WTC11 (cell line): ENCODE results near the gene LRRC49. TPM values are rescaled to one million over a fixed set of nuclear protein-coding genes. Genes with fewer than 3 reads are reported as not detected.

Experiments used
- ATAC-seq: fragments of 200-7000 bp; cut with Tn5 transposase; 2 replicates; pipeline ENCODE4 v1.10.0; 2021; ENCODE audit warnings: mild to moderate bottlenecking, moderate library complexity
- CTCF ChIA-PET: fragments of 300-600 bp; sonication (Branson Sonifier 250); formaldehyde crosslinking; loops from one replicate; lab custom pipeline; 2021; ENCODE audit warnings: antibody characterized with exemption; lab: Charles Lee
- POLR2A ChIA-PET: fragments of 350-600 bp; sonication (Branson Sonifier 250); formaldehyde crosslinking; loops from one replicate; lab custom pipeline; 2021; ENCODE audit warnings: antibody characterized with exemption; lab: Charles Lee
- DNase-seq: peaks from one replicate; pipeline ENCODE4 v3.0.0; 2021; ENCODE audit warnings: low spot score
- H3K27ac Mint-ChIP-seq: 2 replicates; pipeline ENCODE4 v1.8.0; 2021; ENCODE audit warnings: mixed read lengths
- H3K27me3 Mint-ChIP-seq: 2 replicates; pipeline ENCODE4 v1.8.0; 2021; ENCODE audit warnings: low read depth, mild to moderate bottlenecking, moderate library complexity, mixed read lengths
- H3K36me3 Mint-ChIP-seq: 2 replicates; pipeline ENCODE4 v1.8.0; 2021; ENCODE audit warnings: mixed read lengths
- H3K4me1 Mint-ChIP-seq: 2 replicates; pipeline ENCODE4 v1.8.0; 2022; ENCODE audit warnings: mixed read lengths
- H3K4me3 Mint-ChIP-seq: 2 replicates; pipeline ENCODE4 v1.8.0; 2021; ENCODE audit warnings: mild to moderate bottlenecking, moderate library complexity, mixed read lengths
- H3K9me3 Mint-ChIP-seq: 2 replicates; pipeline ENCODE4 v1.8.0; 2021; ENCODE audit warnings: mixed read lengths
- ATF1 ChIP-seq: sonication (generic); formaldehyde crosslinking; IDR thresholded peaks from 2 replicates; pipeline ENCODE4 v1.8.1; 2023; ENCODE audit warnings: mild to moderate bottlenecking, moderate library complexity, missing genetic modification reagents
- CTCF ChIP-seq: fragments of 200-600 bp; IDR thresholded peaks from 2 replicates; pipeline ENCODE4 v1.8.0; 2022; ENCODE audit warnings: antibody characterized with exemption
- ERG ChIP-seq: fragments of 250-450 bp; sonication (Bioruptor Pico); IDR thresholded peaks from 2 replicates; pipeline ENCODE4 v1.8.0; 2021; ENCODE audit warnings: mild to moderate bottlenecking
- IRF1 ChIP-seq: sonication (generic); formaldehyde crosslinking; IDR thresholded peaks from 2 replicates; pipeline ENCODE4 v1.8.0; 2023; ENCODE audit warnings: missing genetic modification reagents
- JAZF1 ChIP-seq: fragments of 250-450 bp; sonication (Bioruptor Pico); IDR thresholded peaks from 2 replicates; pipeline ENCODE4 v1.9.0; 2021; ENCODE audit warnings: moderate library complexity, mild to moderate bottlenecking, inconsistent platforms
- MXD4 ChIP-seq: fragments of 250-450 bp; sonication (Bioruptor Pico); IDR thresholded peaks from 2 replicates; pipeline ENCODE4 v1.8.0; 2021; ENCODE audit warnings: mild to moderate bottlenecking, moderate library complexity, borderline replicate concordance
- NFE2L1 ChIP-seq: sonication (generic); formaldehyde crosslinking; IDR thresholded peaks from 2 replicates; pipeline ENCODE4 v1.8.1; 2023; ENCODE audit warnings: missing genetic modification reagents
- NR3C1 ChIP-seq: sonication (generic); formaldehyde crosslinking; conservative IDR thresholded peaks from 2 replicates; pipeline ENCODE4 v1.8.1; 2023; ENCODE audit warnings: low read depth, mild to moderate bottlenecking, missing genetic modification reagents
- RORB ChIP-seq: fragments of 250-450 bp; sonication (Bioruptor Pico); IDR thresholded peaks from 2 replicates; pipeline ENCODE4 v1.9.0; 2021; ENCODE audit warnings: mild to moderate bottlenecking
- ZBTB43 ChIP-seq: sonication (generic); formaldehyde crosslinking; IDR thresholded peaks from 2 replicates; pipeline ENCODE4 v1.8.1; 2023; ENCODE audit warnings: mild to moderate bottlenecking, missing genetic modification reagents
- ZNF219 ChIP-seq: sonication (generic); formaldehyde crosslinking; IDR thresholded peaks from 2 replicates; pipeline ENCODE4 v1.8.0; 2023; ENCODE audit warnings: missing genetic modification reagents, mild to moderate bottlenecking, borderline replicate concordance
- ZNF281 ChIP-seq: sonication (generic); formaldehyde crosslinking; IDR thresholded peaks from 2 replicates; pipeline ENCODE4 v1.8.0; 2023; ENCODE audit warnings: mild to moderate bottlenecking, missing genetic modification reagents
- total RNA-seq: library from RNA; stranded (reverse); gene quantifications from 3 replicates; pipeline ENCODE4 v1.2.3, GENCODE V29; 2021
- TF ChIP-seq, protein P1 (sequence below): sonication (generic); formaldehyde crosslinking; IDR thresholded peaks from 2 replicates; pipeline ENCODE4 v1.8.1; 2023; ENCODE audit warnings: mild to moderate bottlenecking, missing genetic modification reagents, borderline replicate concordance
- TF ChIP-seq, protein P2 (sequence below): sonication (generic); formaldehyde crosslinking; IDR thresholded peaks from 2 replicates; pipeline ENCODE4 v1.8.0; 2022; ENCODE audit warnings: mild to moderate bottlenecking, missing genetic modification reagents

Gene LRRC49
- total RNA-seq, 1 experiment from 2014 or later = 6.9 TPM

GRCh38 chr15:71069693-71070092 lies 177.1 kb downstream of the LRRC49 start:
- CTCF ChIA-PET = no interaction called here
- no peak overlapping the region for H3K27ac Mint-ChIP-seq
- H3K27me3 Mint-ChIP-seq = no peaks in the 10 kb centered on the region
- no peak overlapping the region for H3K4me3 Mint-ChIP-seq
- POLR2A ChIA-PET = no interaction called here
- peaks cover 25% of the 10 kb centered on the region for H3K9me3 Mint-ChIP-seq
- ATAC-seq = no peak
- TF ChIP-seq NFE2L1 (CRISPR knock-in tag) (no peak), MXD4 (CRISPR knock-in tag) (no peak), ZNF219 (no peak), NR3C1 (CRISPR knock-in tag) (no peak), ERG (CRISPR knock-in tag) (no peak), ATF1 (no peak), ZBTB43 (CRISPR knock-in tag) (no peak), ZNF281 (CRISPR knock-in tag) (no peak), RORB (no peak), JAZF1 (CRISPR knock-in tag) (no peak), CTCF (no peak), IRF1 (CRISPR knock-in tag) (no peak)
- TF ChIP-seq, protein P1, sequence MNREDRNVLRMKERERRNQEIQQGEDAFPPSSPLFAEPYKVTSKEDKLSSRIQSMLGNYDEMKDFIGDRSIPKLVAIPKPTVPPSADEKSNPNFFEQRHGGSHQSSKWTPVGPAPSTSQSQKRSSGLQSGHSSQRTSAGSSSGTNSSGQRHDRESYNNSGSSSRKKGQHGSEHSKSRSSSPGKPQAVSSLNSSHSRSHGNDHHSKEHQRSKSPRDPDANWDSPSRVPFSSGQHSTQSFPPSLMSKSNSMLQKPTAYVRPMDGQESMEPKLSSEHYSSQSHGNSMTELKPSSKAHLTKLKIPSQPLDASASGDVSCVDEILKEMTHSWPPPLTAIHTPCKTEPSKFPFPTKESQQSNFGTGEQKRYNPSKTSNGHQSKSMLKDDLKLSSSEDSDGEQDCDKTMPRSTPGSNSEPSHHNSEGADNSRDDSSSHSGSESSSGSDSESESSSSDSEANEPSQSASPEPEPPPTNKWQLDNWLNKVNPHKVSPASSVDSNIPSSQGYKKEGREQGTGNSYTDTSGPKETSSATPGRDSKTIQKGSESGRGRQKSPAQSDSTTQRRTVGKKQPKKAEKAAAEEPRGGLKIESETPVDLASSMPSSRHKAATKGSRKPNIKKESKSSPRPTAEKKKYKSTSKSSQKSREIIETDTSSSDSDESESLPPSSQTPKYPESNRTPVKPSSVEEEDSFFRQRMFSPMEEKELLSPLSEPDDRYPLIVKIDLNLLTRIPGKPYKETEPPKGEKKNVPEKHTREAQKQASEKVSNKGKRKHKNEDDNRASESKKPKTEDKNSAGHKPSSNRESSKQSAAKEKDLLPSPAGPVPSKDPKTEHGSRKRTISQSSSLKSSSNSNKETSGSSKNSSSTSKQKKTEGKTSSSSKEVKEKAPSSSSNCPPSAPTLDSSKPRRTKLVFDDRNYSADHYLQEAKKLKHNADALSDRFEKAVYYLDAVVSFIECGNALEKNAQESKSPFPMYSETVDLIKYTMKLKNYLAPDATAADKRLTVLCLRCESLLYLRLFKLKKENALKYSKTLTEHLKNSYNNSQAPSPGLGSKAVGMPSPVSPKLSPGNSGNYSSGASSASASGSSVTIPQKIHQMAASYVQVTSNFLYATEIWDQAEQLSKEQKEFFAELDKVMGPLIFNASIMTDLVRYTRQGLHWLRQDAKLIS (CRISPR knock-in tag) = no peak
- TF ChIP-seq, protein P2, sequence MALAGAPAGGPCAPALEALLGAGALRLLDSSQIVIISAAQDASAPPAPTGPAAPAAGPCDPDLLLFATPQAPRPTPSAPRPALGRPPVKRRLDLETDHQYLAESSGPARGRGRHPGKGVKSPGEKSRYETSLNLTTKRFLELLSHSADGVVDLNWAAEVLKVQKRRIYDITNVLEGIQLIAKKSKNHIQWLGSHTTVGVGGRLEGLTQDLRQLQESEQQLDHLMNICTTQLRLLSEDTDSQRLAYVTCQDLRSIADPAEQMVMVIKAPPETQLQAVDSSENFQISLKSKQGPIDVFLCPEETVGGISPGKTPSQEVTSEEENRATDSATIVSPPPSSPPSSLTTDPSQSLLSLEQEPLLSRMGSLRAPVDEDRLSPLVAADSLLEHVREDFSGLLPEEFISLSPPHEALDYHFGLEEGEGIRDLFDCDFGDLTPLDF (CRISPR knock-in tag) = no peak
- peaks cover 14% of the 10 kb centered on the region for H3K36me3 Mint-ChIP-seq
- DNase-seq = no peak
- H3K4me1 Mint-ChIP-seq = peaks cover 4% of the 10 kb centered on the region; the same call in 1 of the 2 replicates
